K562 (cell line): Measurements from ENCODE around the gene OSM. TPM values are rescaled to one million over a fixed set of nuclear protein-coding genes. Genes with fewer than 3 reads are reported as not detected.

Experiments
- EP400 ChIP-seq: fragments of 450-650 bp; IDR thresholded peaks from 2 replicates; pipeline ENCODE4 v1.6.1; 2017; ENCODE audit warnings: antibody characterized with exemption, mild to moderate bottlenecking, moderate library complexity
- KLF10 ChIP-seq: fragments of 250-450 bp; sonication (Bioruptor Pico); IDR thresholded peaks from 2 replicates; pipeline ENCODE4 v1.6.1; 2021; ENCODE audit warnings: matching md5 sums
- KLF6 ChIP-seq: fragments of 250-450 bp; sonication (Bioruptor Pico); IDR thresholded peaks from 2 replicates; pipeline ENCODE4 v1.4.0; 2020; ENCODE audit warnings: mild to moderate bottlenecking, moderate library complexity, borderline replicate concordance
- L3MBTL2 ChIP-seq: fragments of 450-650 bp; IDR thresholded peaks from 2 replicates; pipeline ENCODE4 v1.6.1; 2016; ENCODE audit warnings: mild to moderate bottlenecking, moderate library complexity
- MNT ChIP-seq, 2 experiments: fragments of 450-650 bp; conservative IDR thresholded peaks; 2 replicates each; pipeline ENCODE4 v1.6.1; 2017; ENCODE audit warnings: mild to moderate bottlenecking in 2 of 2, moderate library complexity in 2 of 2
- MTA3 ChIP-seq: fragments of 450-650 bp; formaldehyde crosslinking; IDR thresholded peaks from 2 replicates; pipeline ENCODE4 v1.6.1; 2017; ENCODE audit warnings: mild to moderate bottlenecking, borderline replicate concordance
- NFE2 ChIP-seq: IDR thresholded peaks from 2 replicates; pipeline ENCODE4 v1.6.1; 2014; ENCODE audit warnings: antibody characterized with exemption, low read depth
- RAD21 ChIP-seq, 2 experiments: fragments of 250-450 bp in 1 of 2; fragments of 450-650 bp in 1 of 2; sonication (Bioruptor Pico) in 1 of 2; formaldehyde crosslinking in 1 of 2; IDR thresholded peaks in 1 of 2; conservative IDR thresholded peaks in 1 of 2; 2 replicates each; pipeline versions ENCODE4 v1.4.0 to v1.8.0; 2020 to 2022; ENCODE audit warnings: mild to moderate bottlenecking in 2 of 2, moderate library complexity in 1 of 2
- RFX1 ChIP-seq: fragments of 450-650 bp; IDR thresholded peaks from 2 replicates; pipeline ENCODE4 v1.6.1; 2016; ENCODE audit warnings: mild to moderate bottlenecking, moderate library complexity
- SRSF1 ChIP-seq: fragments of 200-400 bp; formaldehyde crosslinking; IDR thresholded peaks from 2 replicates; pipeline ENCODE4 v1.6.1; 2017; ENCODE audit warnings: mild to moderate bottlenecking, low read depth, low read length, moderate library complexity
- U2AF2 ChIP-seq: fragments of 200-400 bp; formaldehyde crosslinking; optimal IDR thresholded peaks from 2 replicates; pipeline ENCODE3; 2017; ENCODE audit warnings: low read depth, mild to moderate bottlenecking, low read length
- ZNF436 ChIP-seq: fragments of 250-450, 450-650 bp; sonication (Bioruptor Pico); formaldehyde crosslinking; IDR thresholded peaks from 2 replicates; pipeline ENCODE4 v1.7.0; 2020; ENCODE audit warnings: mild to moderate bottlenecking
- polyA plus RNA-seq, 8 experiments: library from polyadenylated mRNA; depleted of rRNA in 4 of 8; stranded (reverse) in 5 of 8; unstranded in 3 of 8; fragments of >200 nt; fragmentation: Nextera tagmentation in 2 of 8; fragmentation: Illumina TruSeq in 1 of 8; extraction: Ambion mirVana in 2 of 8; extraction: Trizol in 1 of 8; gene quantifications; 2 replicates each; pipeline versions ENCODE4 v1.2.1 to v1.2.3, GENCODE V29; 2011 to 2014; ENCODE audit warnings: inconsistent platforms in 1 of 8, missing spikeins in 1 of 8
- total RNA-seq, 7 experiments: library from RNA; depleted of rRNA in 6 of 7; stranded (reverse); fragments of >200 nt in 6 of 7; fragmentation: Illumina TruSeq in 2 of 7; extraction: Trizol in 2 of 7; gene quantifications; 2 replicates each; pipeline versions ENCODE4 v1.2.1 to v1.2.3, GENCODE V29; 2011 to 2021; ENCODE audit warnings: low replicate concordance in 1 of 7
- TF ChIP-seq, protein P1 (sequence below): fragments of 450-650 bp; IDR thresholded peaks from 2 replicates; pipeline ENCODE4 v1.6.1; 2016; ENCODE audit warnings: mild to moderate bottlenecking, moderate library complexity
- TF ChIP-seq, protein P2 (sequence below): fragments of 250-450 bp; sonication (Bioruptor Pico); IDR thresholded peaks from 2 replicates; pipeline ENCODE4 v1.8.0; 2021; ENCODE audit warnings: borderline replicate concordance, mild to moderate bottlenecking, moderate library complexity; ENCODE audit not compliant: poor library complexity, severe bottlenecking

Gene OSM
- total and polyA plus RNA-seq, 9 of the 15 experiments (the other 6 are each of a cell fraction or from before 2014, with no cell fraction given): 0.22 TPM; not detected in 8

DNA sequence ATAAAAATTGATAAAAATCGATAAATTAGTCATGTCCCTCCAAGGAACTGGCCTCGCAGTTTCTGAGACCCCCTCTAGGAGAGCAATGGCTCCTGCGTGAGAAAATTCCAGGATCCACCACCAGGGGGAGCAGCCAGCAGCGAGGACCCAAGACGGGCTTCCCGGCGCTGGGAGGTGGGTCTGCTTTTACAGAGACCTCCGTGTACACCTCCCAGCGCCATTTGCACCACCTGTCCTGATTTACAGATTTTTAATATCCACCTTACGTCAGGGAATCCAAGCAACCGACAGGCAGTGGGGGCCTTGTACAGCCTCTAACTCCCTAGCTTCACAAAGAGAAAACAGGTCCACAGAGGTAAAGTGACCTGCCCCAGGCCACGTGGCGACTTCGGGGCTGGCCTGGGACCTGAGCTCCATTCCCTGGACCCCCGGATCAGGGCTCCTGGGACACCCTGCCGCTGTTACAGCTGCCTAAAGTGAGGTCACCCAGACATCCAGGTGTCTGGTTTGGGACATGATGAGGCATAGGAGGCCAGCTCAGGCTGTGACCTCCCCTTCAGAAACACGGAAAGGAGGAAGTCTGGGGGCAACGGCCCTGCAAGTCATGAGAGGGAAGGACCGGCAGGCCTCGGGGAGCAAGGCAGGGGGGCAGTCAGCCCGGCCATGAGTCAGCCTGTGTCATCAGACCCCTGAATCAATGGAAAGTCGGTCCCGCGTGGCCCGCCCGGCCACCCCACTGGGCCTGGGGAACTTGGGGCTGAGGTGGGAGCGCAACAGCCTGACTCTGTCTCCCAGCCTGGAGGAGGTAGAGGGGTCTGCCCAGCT lies 3.5 kb downstream of the OSM start (continued):
- TF ChIP-seq, protein P1, sequence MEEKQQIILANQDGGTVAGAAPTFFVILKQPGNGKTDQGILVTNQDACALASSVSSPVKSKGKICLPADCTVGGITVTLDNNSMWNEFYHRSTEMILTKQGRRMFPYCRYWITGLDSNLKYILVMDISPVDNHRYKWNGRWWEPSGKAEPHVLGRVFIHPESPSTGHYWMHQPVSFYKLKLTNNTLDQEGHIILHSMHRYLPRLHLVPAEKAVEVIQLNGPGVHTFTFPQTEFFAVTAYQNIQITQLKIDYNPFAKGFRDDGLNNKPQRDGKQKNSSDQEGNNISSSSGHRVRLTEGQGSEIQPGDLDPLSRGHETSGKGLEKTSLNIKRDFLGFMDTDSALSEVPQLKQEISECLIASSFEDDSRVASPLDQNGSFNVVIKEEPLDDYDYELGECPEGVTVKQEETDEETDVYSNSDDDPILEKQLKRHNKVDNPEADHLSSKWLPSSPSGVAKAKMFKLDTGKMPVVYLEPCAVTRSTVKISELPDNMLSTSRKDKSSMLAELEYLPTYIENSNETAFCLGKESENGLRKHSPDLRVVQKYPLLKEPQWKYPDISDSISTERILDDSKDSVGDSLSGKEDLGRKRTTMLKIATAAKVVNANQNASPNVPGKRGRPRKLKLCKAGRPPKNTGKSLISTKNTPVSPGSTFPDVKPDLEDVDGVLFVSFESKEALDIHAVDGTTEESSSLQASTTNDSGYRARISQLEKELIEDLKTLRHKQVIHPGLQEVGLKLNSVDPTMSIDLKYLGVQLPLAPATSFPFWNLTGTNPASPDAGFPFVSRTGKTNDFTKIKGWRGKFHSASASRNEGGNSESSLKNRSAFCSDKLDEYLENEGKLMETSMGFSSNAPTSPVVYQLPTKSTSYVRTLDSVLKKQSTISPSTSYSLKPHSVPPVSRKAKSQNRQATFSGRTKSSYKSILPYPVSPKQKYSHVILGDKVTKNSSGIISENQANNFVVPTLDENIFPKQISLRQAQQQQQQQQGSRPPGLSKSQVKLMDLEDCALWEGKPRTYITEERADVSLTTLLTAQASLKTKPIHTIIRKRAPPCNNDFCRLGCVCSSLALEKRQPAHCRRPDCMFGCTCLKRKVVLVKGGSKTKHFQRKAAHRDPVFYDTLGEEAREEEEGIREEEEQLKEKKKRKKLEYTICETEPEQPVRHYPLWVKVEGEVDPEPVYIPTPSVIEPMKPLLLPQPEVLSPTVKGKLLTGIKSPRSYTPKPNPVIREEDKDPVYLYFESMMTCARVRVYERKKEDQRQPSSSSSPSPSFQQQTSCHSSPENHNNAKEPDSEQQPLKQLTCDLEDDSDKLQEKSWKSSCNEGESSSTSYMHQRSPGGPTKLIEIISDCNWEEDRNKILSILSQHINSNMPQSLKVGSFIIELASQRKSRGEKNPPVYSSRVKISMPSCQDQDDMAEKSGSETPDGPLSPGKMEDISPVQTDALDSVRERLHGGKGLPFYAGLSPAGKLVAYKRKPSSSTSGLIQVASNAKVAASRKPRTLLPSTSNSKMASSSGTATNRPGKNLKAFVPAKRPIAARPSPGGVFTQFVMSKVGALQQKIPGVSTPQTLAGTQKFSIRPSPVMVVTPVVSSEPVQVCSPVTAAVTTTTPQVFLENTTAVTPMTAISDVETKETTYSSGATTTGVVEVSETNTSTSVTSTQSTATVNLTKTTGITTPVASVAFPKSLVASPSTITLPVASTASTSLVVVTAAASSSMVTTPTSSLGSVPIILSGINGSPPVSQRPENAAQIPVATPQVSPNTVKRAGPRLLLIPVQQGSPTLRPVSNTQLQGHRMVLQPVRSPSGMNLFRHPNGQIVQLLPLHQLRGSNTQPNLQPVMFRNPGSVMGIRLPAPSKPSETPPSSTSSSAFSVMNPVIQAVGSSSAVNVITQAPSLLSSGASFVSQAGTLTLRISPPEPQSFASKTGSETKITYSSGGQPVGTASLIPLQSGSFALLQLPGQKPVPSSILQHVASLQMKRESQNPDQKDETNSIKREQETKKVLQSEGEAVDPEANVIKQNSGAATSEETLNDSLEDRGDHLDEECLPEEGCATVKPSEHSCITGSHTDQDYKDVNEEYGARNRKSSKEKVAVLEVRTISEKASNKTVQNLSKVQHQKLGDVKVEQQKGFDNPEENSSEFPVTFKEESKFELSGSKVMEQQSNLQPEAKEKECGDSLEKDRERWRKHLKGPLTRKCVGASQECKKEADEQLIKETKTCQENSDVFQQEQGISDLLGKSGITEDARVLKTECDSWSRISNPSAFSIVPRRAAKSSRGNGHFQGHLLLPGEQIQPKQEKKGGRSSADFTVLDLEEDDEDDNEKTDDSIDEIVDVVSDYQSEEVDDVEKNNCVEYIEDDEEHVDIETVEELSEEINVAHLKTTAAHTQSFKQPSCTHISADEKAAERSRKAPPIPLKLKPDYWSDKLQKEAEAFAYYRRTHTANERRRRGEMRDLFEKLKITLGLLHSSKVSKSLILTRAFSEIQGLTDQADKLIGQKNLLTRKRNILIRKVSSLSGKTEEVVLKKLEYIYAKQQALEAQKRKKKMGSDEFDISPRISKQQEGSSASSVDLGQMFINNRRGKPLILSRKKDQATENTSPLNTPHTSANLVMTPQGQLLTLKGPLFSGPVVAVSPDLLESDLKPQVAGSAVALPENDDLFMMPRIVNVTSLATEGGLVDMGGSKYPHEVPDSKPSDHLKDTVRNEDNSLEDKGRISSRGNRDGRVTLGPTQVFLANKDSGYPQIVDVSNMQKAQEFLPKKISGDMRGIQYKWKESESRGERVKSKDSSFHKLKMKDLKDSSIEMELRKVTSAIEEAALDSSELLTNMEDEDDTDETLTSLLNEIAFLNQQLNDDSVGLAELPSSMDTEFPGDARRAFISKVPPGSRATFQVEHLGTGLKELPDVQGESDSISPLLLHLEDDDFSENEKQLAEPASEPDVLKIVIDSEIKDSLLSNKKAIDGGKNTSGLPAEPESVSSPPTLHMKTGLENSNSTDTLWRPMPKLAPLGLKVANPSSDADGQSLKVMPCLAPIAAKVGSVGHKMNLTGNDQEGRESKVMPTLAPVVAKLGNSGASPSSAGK: peak; percentile 45
- TF ChIP-seq KLF6 (CRISPR knock-in tag): no peak
- peak; percentile 49 to 71 for TF ChIP-seq RAD21 (CRISPR knock-in tag; conservative IDR thresholded peaks at IDR 0.05 in 1 of 2, IDR thresholded peaks at IDR 0.05 in 1 of 2)
- TF ChIP-seq, protein P2, sequence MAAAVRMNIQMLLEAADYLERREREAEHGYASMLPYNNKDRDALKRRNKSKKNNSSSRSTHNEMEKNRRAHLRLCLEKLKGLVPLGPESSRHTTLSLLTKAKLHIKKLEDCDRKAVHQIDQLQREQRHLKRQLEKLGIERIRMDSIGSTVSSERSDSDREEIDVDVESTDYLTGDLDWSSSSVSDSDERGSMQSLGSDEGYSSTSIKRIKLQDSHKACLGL (CRISPR knock-in tag): no peak
- no peak for TF ChIP-seq U2AF2
- peak; percentile 71 for TF ChIP-seq L3MBTL2
- TF ChIP-seq ZNF436: no peak
- TF ChIP-seq RFX1: no peak
- TF ChIP-seq MNT (conservative IDR thresholded peaks at IDR 0.05): 0 out of 4 replicates have a peak, but pooled peaks of 1 of the 2 experiments have one; percentile 47
- TF ChIP-seq SRSF1: no peak
- TF ChIP-seq KLF10: no peak
- TF ChIP-seq EP400: peak; percentile 48; the same call in 1 of the 2 replicates
- TF ChIP-seq MTA3: no peak
- TF ChIP-seq NFE2: no peak
